ENCODE measurements around the gene ARID4B. TPM values are rescaled to one million over a fixed set of nuclear protein-coding genes. Genes with fewer than 3 reads are reported as not detected.
A peak's percentile ranks its signal among the peaks of the same experiment; 100 is the strongest.

ARID4B gene
- total and polyA plus RNA-seq, 7 donors = 8.1 to 41.7 (median 30.1) TPM

DNA sequence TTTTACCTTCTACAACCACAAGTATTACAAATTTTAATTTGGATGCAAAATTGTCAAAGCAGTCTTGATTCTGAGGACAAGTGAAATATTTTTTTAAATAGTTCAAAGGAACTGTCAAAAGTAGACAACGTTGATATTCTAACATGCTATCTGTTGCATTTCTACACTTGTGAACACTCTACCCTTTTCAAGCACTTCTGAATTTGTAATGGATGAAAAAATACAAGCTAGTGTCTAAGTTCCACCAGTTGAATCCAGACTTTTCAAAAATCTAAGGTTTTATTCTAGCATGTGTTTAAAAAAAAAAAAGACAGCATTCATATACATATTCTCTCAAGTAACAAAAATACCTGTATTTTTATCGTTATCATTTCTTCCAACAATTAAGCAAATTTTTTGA is 2.1 kb downstream of the ARID4B start:
- peaks cover 6 to 65% (median 57%) of the 10 kb centered on the region in 4 donors for H3K4me1 ChIP-seq
- peak overlapping the region in 2 of 4 donors; percentile 97 to 98 for H3K27ac ChIP-seq
- no peaks in the 10 kb centered on the region for H3K36me3 ChIP-seq
- 12 to 27% methylated on average over 2 of the region's 2 CpGs for WGBS, 2 donors
- H3K9me3 ChIP-seq = no peaks in the 10 kb centered on the region
- no peaks in the 10 kb centered on the region for H3K27me3 ChIP-seq
- DNase-seq = no peak
- H3K4me3 ChIP-seq = peak overlapping the region in 1 of 4 donors; percentile 95
- intact Hi-C loops (cut with DNase I) = loop anchor here (5.0 kb wide), 3 partner anchors 54 to 176 kb away; partner anchors contain the start of gene B3GALNT2
- no peak for TF ChIP-seq POLR2A (IDR thresholded peaks at IDR 0.05)
- TF ChIP-seq EP300 (IDR thresholded peaks at IDR 0.05) = no peak

DNA sequence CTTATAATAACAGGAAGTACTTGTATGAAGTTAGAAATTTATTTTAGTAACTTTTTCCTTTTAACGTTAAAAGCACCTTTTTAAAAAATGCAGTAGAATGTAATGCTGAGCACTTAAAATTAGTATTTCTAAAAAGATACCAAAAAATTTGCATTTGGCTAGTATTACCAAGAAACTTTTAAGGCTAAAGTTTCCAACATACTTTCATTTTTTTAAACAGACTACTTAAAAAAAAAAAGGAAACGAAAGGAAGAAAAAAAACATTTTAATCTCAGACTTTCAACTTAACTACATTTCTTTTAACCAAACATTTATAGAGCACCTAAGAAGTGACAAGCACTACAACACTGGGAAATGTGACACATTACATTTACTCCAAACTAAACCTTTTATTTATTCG is 2.8 kb downstream of the ARID4B start:
- H3K27me3 ChIP-seq = no peaks in the 10 kb centered on the region
- intact Hi-C loops (cut with DNase I) = loop anchor here (5.0 kb wide), 3 partner anchors 53 to 177 kb away; partner anchors contain the start of gene B3GALNT2
- peak overlapping the region in 2 of 4 donors; percentile 7 to 98 for H3K27ac ChIP-seq
- H3K4me3 ChIP-seq = peak overlapping the region in 1 of 4 donors; percentile 95
- H3K4me1 ChIP-seq = peaks cover 0 to 58% (median 54%) of the 10 kb centered on the region in 4 donors
- no peaks in the 10 kb centered on the region for H3K9me3 ChIP-seq
- DNase-seq = no peak
- no peaks in the 10 kb centered on the region for H3K36me3 ChIP-seq
- TF ChIP-seq POLR2A (IDR thresholded peaks at IDR 0.05) (no peak), POLR2AphosphoS5 (IDR thresholded peaks at IDR 0.05) (no peak), EP300 (IDR thresholded peaks at IDR 0.05) (no peak)
- TF ChIP-seq, protein P1, sequence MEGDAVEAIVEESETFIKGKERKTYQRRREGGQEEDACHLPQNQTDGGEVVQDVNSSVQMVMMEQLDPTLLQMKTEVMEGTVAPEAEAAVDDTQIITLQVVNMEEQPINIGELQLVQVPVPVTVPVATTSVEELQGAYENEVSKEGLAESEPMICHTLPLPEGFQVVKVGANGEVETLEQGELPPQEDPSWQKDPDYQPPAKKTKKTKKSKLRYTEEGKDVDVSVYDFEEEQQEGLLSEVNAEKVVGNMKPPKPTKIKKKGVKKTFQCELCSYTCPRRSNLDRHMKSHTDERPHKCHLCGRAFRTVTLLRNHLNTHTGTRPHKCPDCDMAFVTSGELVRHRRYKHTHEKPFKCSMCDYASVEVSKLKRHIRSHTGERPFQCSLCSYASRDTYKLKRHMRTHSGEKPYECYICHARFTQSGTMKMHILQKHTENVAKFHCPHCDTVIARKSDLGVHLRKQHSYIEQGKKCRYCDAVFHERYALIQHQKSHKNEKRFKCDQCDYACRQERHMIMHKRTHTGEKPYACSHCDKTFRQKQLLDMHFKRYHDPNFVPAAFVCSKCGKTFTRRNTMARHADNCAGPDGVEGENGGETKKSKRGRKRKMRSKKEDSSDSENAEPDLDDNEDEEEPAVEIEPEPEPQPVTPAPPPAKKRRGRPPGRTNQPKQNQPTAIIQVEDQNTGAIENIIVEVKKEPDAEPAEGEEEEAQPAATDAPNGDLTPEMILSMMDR (IDR thresholded peaks at IDR 0.05) = no peak
- 16 to 19% methylated on average over 3 of the region's 3 CpGs for WGBS, 2 donors

- WGBS, 2 donors = 86 to 93% methylated on average over 5 of the region's 5 CpGs
- intact Hi-C loops (cut with DNase I) = no loop called here
- Histone ChIP-seq H3K36me3 (peaks cover 0 to 4% (median 0%) of the 10 kb centered on the region in 4 donors), H3K4me1 (peaks cover 0 to 51% (median 45%) of the 10 kb centered on the region in 4 donors), H3K9me3 (no peaks in the 10 kb centered on the region), H3K4me3 (no peak overlapping the region), H3K27me3 (no peaks in the 10 kb centered on the region), H3K27ac (no peak overlapping the region)
- no peak for DNase-seq
- no peak for TF ChIP-seq POLR2A (IDR thresholded peaks at IDR 0.05)
- TF ChIP-seq EP300 (IDR thresholded peaks at IDR 0.05) = no peak
- no peak for TF ChIP-seq POLR2AphosphoS5 (IDR thresholded peaks at IDR 0.05)
- TF ChIP-seq, protein P1 (IDR thresholded peaks at IDR 0.05) = no peak
These were observed 3.7 kb downstream of the ARID4B start for GRCh38 chr1:235324296-235324695.

DNA sequence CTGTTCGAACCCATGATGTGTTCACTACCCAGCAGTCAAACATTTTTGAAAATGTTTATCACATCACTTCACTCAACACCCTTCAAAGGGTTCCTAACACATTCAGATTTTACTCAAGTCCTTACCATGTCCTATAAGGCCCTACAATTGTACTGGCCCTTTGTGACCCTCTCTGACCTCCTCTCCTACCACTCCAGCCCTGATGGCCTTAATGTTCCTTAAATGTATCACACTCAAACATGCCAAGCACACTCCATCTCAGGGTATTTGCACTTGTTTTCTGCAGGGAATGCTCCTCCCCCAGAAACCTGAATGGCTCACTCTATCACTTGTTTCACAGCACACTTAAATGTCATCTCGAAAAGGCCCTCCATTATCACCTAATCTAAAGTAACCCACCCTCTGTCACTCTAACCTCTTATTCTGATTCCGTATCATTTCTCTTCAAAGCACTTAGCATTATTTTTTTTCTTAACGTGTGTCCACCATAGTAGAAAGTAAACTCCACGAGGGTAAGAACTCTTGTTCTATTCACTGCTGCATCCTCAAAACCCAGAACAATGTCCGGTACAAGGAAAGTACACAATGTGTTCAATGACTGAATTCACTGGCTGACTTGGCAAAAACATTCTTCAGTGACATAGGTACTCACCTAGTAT is 7.3 kb downstream of the ARID4B start:
- intact Hi-C loops (cut with DNase I) = no loop called here
- WGBS, 2 donors = 85 to 86% methylated on average over 6 of the region's 6 CpGs
- peaks cover 0 to 16% (median 0%) of the 10 kb centered on the region in 4 donors for H3K36me3 ChIP-seq
- TF ChIP-seq POLR2AphosphoS5 (IDR thresholded peaks at IDR 0.05) = no peak
- no peak for TF ChIP-seq EP300 (IDR thresholded peaks at IDR 0.05)
- TF ChIP-seq POLR2A (IDR thresholded peaks at IDR 0.05) = no peak
- TF ChIP-seq, protein P1 (IDR thresholded peaks at IDR 0.05) = no peak
- no peak for DNase-seq
- H3K4me1 ChIP-seq = peaks cover 0 to 45% (median 36%) of the 10 kb centered on the region in 4 donors
- H3K27me3 ChIP-seq = no peaks in the 10 kb centered on the region
- H3K9me3 ChIP-seq = no peaks in the 10 kb centered on the region
- H3K27ac ChIP-seq = no peak overlapping the region
- H3K4me3 ChIP-seq = no peak overlapping the region

GRCh38 chr1:235319255-235319654 is 8.7 kb downstream of the ARID4B start:
- no peak overlapping the region for H3K4me3 ChIP-seq
- WGBS, 2 donors = 94 to 98% methylated on average over 2 of the region's 2 CpGs
- TF ChIP-seq POLR2A (IDR thresholded peaks at IDR 0.05) (no peak), EP300 (IDR thresholded peaks at IDR 0.05) (no peak), POLR2AphosphoS5 (IDR thresholded peaks at IDR 0.05) (no peak)
- TF ChIP-seq, protein P1 (IDR thresholded peaks at IDR 0.05) = no peak
- no peaks in the 10 kb centered on the region for H3K9me3 ChIP-seq
- DNase-seq = no peak
- H3K27ac ChIP-seq = no peak overlapping the region
- intact Hi-C loops (cut with DNase I) = no loop called here
- no peaks in the 10 kb centered on the region for H3K27me3 ChIP-seq
- peaks cover 0 to 16% (median 0%) of the 10 kb centered on the region in 4 donors for H3K36me3 ChIP-seq
- peaks cover 0 to 43% (median 34%) of the 10 kb centered on the region in 4 donors for H3K4me1 ChIP-seq

Data from sigmoid colon (tissue), 7 donors.